Activated CD8-positive, alpha-beta memory T cell treated with anti-CD3 and anti-CD28 coated beads, Interleukin-2, amount 50 U/mL, for 4 hours (primary cell): ENCODE measurements around the gene MICAL2.
A peak's percentile ranks its signal among the peaks of the same experiment; 100 is the strongest.

Experiments
- DNase-seq: peaks from one replicate; pipeline ENCODE4 v3.0.0-alpha.2; 2020

MICAL2 gene

GRCh38 chr11:12100841-12101242 is 9.5 kb upstream of the MICAL2 start:
- no peak for DNase-seq

- no peak for DNase-seq
These were observed 9.1 kb upstream of the MICAL2 start for GRCh38 chr11:12101318-12101717.

GRCh38 chr11:12102588-12103410 is 7.6 kb upstream of the MICAL2 start:
- DNase-seq: no peak

- no peak for DNase-seq
These were observed 6.8 kb upstream of the MICAL2 start for GRCh38 chr11:12103411-12104225.

GRCh38 chr11:12105471-12105870 is 4.9 kb upstream of the MICAL2 start:
- no peak for DNase-seq

GRCh38 chr11:12106101-12106500 is 4.3 kb upstream of the MICAL2 start:
- DNase-seq: no peak

GRCh38 chr11:12106501-12106900 is 3.9 kb upstream of the MICAL2 start:
- no peak for DNase-seq

- no peak for DNase-seq
These were observed 1.4 kb upstream of the MICAL2 start for GRCh38 chr11:12108875-12109453.

- DNase-seq: no peak
These were observed 696 bp upstream of the MICAL2 start for GRCh38 chr11:12109591-12110196.

GRCh38 chr11:12110714-12111548 is 541 bp downstream of the MICAL2 start:
- peak; percentile 34 for DNase-seq

GRCh38 chr11:12111549-12112520 is 1.4 kb downstream of the MICAL2 start:
- DNase-seq: no peak

GRCh38 chr11:12112750-12113149 is 2.4 kb downstream of the MICAL2 start:
- no peak for DNase-seq

- no peak for DNase-seq
These were observed 2.9 kb downstream of the MICAL2 start for GRCh38 chr11:12113294-12113693.

- no peak for DNase-seq
These were observed 4.0 kb downstream of the MICAL2 start for GRCh38 chr11:12114193-12115033.

GRCh38 chr11:12116425-12117032 is 6.1 kb downstream of the MICAL2 start:
- DNase-seq: no peak

GRCh38 chr11:12117200-12117599 is 6.8 kb downstream of the MICAL2 start:
- DNase-seq: no peak

- no peak for DNase-seq
These were observed 7.2 kb downstream of the MICAL2 start for GRCh38 chr11:12117611-12118010.

GRCh38 chr11:12118949-12119348 is 8.6 kb downstream of the MICAL2 start:
- DNase-seq: no peak

GRCh38 chr11:12119502-12119901 is 9.1 kb downstream of the MICAL2 start:
- no peak for DNase-seq
